ENCODE results near the gene SON. TPM values are rescaled to one million over a fixed set of nuclear protein-coding genes. Genes with fewer than 3 reads are reported as not detected.

SON gene
- total RNA-seq, 1 experiment from 2014 or later: 183 TPM

DNA sequence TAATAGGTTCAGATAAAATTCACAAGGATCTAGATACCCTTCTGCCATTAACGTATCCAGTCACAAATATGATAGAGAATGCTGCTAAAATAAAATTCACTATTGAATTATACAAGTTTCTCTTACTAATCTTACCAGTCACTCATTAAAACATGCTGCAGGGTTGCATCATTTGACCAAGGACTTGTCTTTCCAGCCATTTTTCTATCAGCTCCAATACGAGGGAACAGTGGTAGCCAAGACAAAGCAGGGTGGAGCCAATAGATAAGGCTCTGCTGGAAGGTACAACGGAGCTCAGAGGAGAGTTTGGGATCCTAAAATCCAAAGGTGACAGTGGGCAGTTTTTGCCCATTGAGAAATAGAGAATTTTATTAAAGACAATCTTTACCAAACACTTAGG, 41.6 kb downstream of the SON start:
- Histone ChIP-seq H3K4me3 (ENCODE audit: low read depth in 2 of 2, low read length in 2 of 2) (no peak overlapping the region), H3K27ac (ENCODE audit: low read length) (no peak overlapping the region), H3K9me3 (ENCODE audit: control insufficient read depth, insufficient read depth, low read depth, low read length) (no peaks in the 10 kb centered on the region), H3K4me1 (ENCODE audit: control insufficient read depth, insufficient read depth, low read length) (peaks cover 10% of the 10 kb centered on the region), H3K36me3 (ENCODE audit: control insufficient read depth, insufficient read depth, low read length) (peaks cover 10% of the 10 kb centered on the region), H3K27me3 (ENCODE audit: control insufficient read depth, insufficient read depth, low read length) (no peaks in the 10 kb centered on the region)
- ATAC-seq: no peak
- ChIA-PET POLR2A (no interaction called here), CTCF (interaction anchor here (0.6 kb wide), 1 partner anchor 432 kb away, joined by 3 read pairs; no protein-coding TSS in a partner anchor)
- DNase-seq (ENCODE audit: low read depth, low spot score): no peak
- in situ Hi-C loops (cut with HindIII; ENCODE audit: low pct_unique_long_range_greater_than_20kb, low sequenced_read_pairs): no loop called here
- BruUV-seq (replicated peaks): no TSS peak
- intact Hi-C loops (cut with micrococcal nuclease; ENCODE audit: unreplicated experiment): no loop called here
- TF ChIP-seq, protein P1, sequence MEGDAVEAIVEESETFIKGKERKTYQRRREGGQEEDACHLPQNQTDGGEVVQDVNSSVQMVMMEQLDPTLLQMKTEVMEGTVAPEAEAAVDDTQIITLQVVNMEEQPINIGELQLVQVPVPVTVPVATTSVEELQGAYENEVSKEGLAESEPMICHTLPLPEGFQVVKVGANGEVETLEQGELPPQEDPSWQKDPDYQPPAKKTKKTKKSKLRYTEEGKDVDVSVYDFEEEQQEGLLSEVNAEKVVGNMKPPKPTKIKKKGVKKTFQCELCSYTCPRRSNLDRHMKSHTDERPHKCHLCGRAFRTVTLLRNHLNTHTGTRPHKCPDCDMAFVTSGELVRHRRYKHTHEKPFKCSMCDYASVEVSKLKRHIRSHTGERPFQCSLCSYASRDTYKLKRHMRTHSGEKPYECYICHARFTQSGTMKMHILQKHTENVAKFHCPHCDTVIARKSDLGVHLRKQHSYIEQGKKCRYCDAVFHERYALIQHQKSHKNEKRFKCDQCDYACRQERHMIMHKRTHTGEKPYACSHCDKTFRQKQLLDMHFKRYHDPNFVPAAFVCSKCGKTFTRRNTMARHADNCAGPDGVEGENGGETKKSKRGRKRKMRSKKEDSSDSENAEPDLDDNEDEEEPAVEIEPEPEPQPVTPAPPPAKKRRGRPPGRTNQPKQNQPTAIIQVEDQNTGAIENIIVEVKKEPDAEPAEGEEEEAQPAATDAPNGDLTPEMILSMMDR (IDR thresholded peaks at IDR 0.05): no peak
- TF ChIP-seq POLR2AphosphoS5 (IDR thresholded peaks at IDR 0.05; ENCODE audit: low read depth, low read length): no peak
- TF ChIP-seq SIN3A (IDR thresholded peaks at IDR 0.05; ENCODE audit: borderline replicate concordance, insufficient read depth, low read depth, low read length): no peak
- TF ChIP-seq TCF7L2 (IDR thresholded peaks at IDR 0.05; ENCODE audit: low read depth, low read length): no peak
- TF ChIP-seq, protein P2, sequence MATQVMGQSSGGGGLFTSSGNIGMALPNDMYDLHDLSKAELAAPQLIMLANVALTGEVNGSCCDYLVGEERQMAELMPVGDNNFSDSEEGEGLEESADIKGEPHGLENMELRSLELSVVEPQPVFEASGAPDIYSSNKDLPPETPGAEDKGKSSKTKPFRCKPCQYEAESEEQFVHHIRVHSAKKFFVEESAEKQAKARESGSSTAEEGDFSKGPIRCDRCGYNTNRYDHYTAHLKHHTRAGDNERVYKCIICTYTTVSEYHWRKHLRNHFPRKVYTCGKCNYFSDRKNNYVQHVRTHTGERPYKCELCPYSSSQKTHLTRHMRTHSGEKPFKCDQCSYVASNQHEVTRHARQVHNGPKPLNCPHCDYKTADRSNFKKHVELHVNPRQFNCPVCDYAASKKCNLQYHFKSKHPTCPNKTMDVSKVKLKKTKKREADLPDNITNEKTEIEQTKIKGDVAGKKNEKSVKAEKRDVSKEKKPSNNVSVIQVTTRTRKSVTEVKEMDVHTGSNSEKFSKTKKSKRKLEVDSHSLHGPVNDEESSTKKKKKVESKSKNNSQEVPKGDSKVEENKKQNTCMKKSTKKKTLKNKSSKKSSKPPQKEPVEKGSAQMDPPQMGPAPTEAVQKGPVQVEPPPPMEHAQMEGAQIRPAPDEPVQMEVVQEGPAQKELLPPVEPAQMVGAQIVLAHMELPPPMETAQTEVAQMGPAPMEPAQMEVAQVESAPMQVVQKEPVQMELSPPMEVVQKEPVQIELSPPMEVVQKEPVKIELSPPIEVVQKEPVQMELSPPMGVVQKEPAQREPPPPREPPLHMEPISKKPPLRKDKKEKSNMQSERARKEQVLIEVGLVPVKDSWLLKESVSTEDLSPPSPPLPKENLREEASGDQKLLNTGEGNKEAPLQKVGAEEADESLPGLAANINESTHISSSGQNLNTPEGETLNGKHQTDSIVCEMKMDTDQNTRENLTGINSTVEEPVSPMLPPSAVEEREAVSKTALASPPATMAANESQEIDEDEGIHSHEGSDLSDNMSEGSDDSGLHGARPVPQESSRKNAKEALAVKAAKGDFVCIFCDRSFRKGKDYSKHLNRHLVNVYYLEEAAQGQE (IDR thresholded peaks at IDR 0.05; ENCODE audit: insufficient read depth in 1 of 2, low read depth in 2 of 2, low read length in 1 of 2): no peak

DNA sequence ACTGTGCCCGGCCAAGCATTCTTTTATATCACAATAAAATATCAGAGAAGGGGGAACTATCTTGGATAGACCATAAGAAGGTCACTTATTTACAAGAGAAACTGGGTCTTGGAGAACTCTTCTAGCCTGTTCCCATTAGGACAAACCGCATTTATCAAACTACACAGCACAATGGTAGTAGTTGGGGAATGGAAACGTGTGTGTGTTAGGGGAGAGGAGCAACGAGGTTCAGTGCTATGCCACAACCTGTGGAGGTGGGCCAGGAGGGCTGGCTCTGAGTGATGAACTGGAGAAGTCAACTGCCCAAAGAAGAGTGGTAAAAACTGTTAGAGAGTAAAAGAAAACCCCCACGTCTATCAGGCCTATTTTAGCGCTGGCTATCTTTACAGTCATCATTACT, 44.1 kb downstream of the SON start:
- DNase-seq (ENCODE audit: low read depth, low spot score) (no peak), ATAC-seq (no peak)
- H3K9me3 ChIP-seq (ENCODE audit: control insufficient read depth, insufficient read depth, low read depth, low read length): no peaks in the 10 kb centered on the region
- H3K4me1 ChIP-seq (ENCODE audit: control insufficient read depth, insufficient read depth, low read length): peaks cover 14% of the 10 kb centered on the region
- no TSS peak for BruUV-seq (replicated peaks)
- TF ChIP-seq, protein P2 (IDR thresholded peaks at IDR 0.05; ENCODE audit: insufficient read depth in 1 of 2, low read depth in 2 of 2, low read length in 1 of 2): no peak
- TF ChIP-seq POLR2AphosphoS5 (IDR thresholded peaks at IDR 0.05; ENCODE audit: low read depth, low read length) (no peak), SIN3A (IDR thresholded peaks at IDR 0.05; ENCODE audit: borderline replicate concordance, insufficient read depth, low read depth, low read length) (no peak), TCF7L2 (IDR thresholded peaks at IDR 0.05; ENCODE audit: low read depth, low read length) (no peak)
- TF ChIP-seq, protein P1 (IDR thresholded peaks at IDR 0.05): no peak
- H3K4me3 ChIP-seq (ENCODE audit: low read depth in 2 of 2, low read length in 2 of 2): peak overlapping the region; percentile 67 to 79
- POLR2A ChIA-PET: no interaction called here
- peaks cover 10% of the 10 kb centered on the region for H3K36me3 ChIP-seq (ENCODE audit: control insufficient read depth, insufficient read depth, low read length)
- in situ Hi-C loops (cut with HindIII; ENCODE audit: low pct_unique_long_range_greater_than_20kb, low sequenced_read_pairs): no loop called here
- intact Hi-C loops (cut with micrococcal nuclease; ENCODE audit: unreplicated experiment): no loop called here
- peak overlapping the region; percentile 88 for H3K27ac ChIP-seq (ENCODE audit: low read length)
- CTCF ChIA-PET: no interaction called here
- no peaks in the 10 kb centered on the region for H3K27me3 ChIP-seq (ENCODE audit: control insufficient read depth, insufficient read depth, low read length)
